SK-N-SH treated with all-trans-retinoic acid at 6 μM for 48 hours (cell line): Measurements from ENCODE around the gene NBEA.

Source experiments
- ATAC-seq: fragments of 200-7000 bp; cut with Tn5 transposase; 3 replicates; pipeline ENCODE4 v1.9.1; 2020; ENCODE audit warnings: mild to moderate bottlenecking, moderate library complexity
- ARNTL ChIP-seq: fragments of 450-650 bp; formaldehyde crosslinking; IDR thresholded peaks from 2 replicates; pipeline ENCODE4 v1.5.0; 2020; ENCODE audit warnings: low read depth, mild to moderate bottlenecking, moderate library complexity, borderline replicate concordance
- BACH2 ChIP-seq: fragments of 250-450 bp; sonication (Bioruptor Pico); IDR thresholded peaks from 2 replicates; pipeline ENCODE4 v1.9.0; 2021; ENCODE audit warnings: mild to moderate bottlenecking, borderline replicate concordance
- CREB5 ChIP-seq: fragments of 250-450 bp; sonication (Bioruptor Pico); IDR thresholded peaks from 2 replicates; pipeline ENCODE4 v1.5.1; 2020; ENCODE audit warnings: low read depth, mild to moderate bottlenecking, moderate library complexity
- CSDC2 ChIP-seq: fragments of 250-450 bp; sonication (Bioruptor Pico); IDR thresholded peaks from 2 replicates; pipeline ENCODE4 v1.5.0; 2020; ENCODE audit warnings: mild to moderate bottlenecking, moderate library complexity
- CSRNP3 ChIP-seq: fragments of 250-450 bp; sonication (Bioruptor Pico); IDR thresholded peaks from 2 replicates; pipeline ENCODE4 v1.5.1; 2021; ENCODE audit warnings: mild to moderate bottlenecking, moderate library complexity
- GLIS3 ChIP-seq: fragments of 250-450 bp; sonication (Bioruptor Pico); IDR thresholded peaks from 2 replicates; pipeline ENCODE4 v1.5.0; 2020; ENCODE audit warnings: mild to moderate bottlenecking, moderate library complexity
- ISL1 ChIP-seq: fragments of 250-450 bp; sonication (Bioruptor Pico); IDR thresholded peaks from 2 replicates; pipeline ENCODE4 v2.1.2; 2022; ENCODE audit warnings: mild to moderate bottlenecking, moderate library complexity
- OSR1 ChIP-seq: fragments of 250-450 bp; sonication (Bioruptor Pico); IDR thresholded peaks from 2 replicates; pipeline ENCODE4 v1.8.0; 2022; ENCODE audit warnings: moderate library complexity, mild to moderate bottlenecking, inconsistent platforms
- PATZ1 ChIP-seq: fragments of 250-450 bp; sonication (Bioruptor Pico); IDR thresholded peaks from 2 replicates; pipeline ENCODE4 v1.8.0; 2020; ENCODE audit warnings: mild to moderate bottlenecking, moderate library complexity, borderline replicate concordance
- POU6F1 ChIP-seq: fragments of 250-450 bp; sonication (Bioruptor Pico); IDR thresholded peaks from 2 replicates; pipeline ENCODE4 v1.8.0; 2021; ENCODE audit warnings: low read depth, mild to moderate bottlenecking, moderate library complexity, borderline replicate concordance
- RARB ChIP-seq: fragments of 250-450 bp; sonication (Bioruptor Pico); IDR thresholded peaks from 2 replicates; pipeline ENCODE4 v1.8.0; 2021; ENCODE audit warnings: mild to moderate bottlenecking, moderate library complexity
- SNAI2 ChIP-seq: fragments of 250-450 bp; sonication (Bioruptor Pico); IDR thresholded peaks from 2 replicates; pipeline ENCODE4 v1.5.0; 2020; ENCODE audit warnings: mild to moderate bottlenecking, moderate library complexity
- TCF4 ChIP-seq: fragments of 250-450 bp; sonication (Bioruptor Pico); IDR thresholded peaks from 2 replicates; pipeline ENCODE4 v1.8.0; 2021; ENCODE audit warnings: mild to moderate bottlenecking, moderate library complexity, borderline replicate concordance
- TSHZ2 ChIP-seq: fragments of 250-450 bp; sonication (Bioruptor Pico); IDR thresholded peaks from 2 replicates; pipeline ENCODE4 v1.5.0; 2020; ENCODE audit warnings: mild to moderate bottlenecking, moderate library complexity
- ZC3H10 ChIP-seq: fragments of 250-450 bp; sonication (Bioruptor Pico); IDR thresholded peaks from 2 replicates; pipeline ENCODE4 v1.5.1; 2021; ENCODE audit warnings: mild to moderate bottlenecking, moderate library complexity
- ZFP3 ChIP-seq: fragments of 250-450 bp; sonication (Bioruptor Pico); IDR thresholded peaks from 2 replicates; pipeline ENCODE4 v1.5.0; 2020; ENCODE audit warnings: mild to moderate bottlenecking, moderate library complexity
- ZFP30 ChIP-seq: fragments of 450-650 bp; formaldehyde crosslinking; IDR thresholded peaks from 2 replicates; pipeline ENCODE4 v1.5.0; 2022; ENCODE audit warnings: mild to moderate bottlenecking, moderate library complexity
- ZNF70 ChIP-seq: fragments of 450-650 bp; formaldehyde crosslinking; IDR thresholded peaks from 2 replicates; pipeline ENCODE4 v1.5.0; 2020; ENCODE audit warnings: mild to moderate bottlenecking, moderate library complexity
- ZNF8 ChIP-seq: fragments of 450-650 bp; formaldehyde crosslinking; IDR thresholded peaks from 2 replicates; pipeline ENCODE4 v1.5.0; 2020; ENCODE audit warnings: mild to moderate bottlenecking, moderate library complexity

The NBEA gene

GRCh38 chr13:34944274-34944634 is 2.2 kb downstream of the NBEA start (continued):
- TF ChIP-seq PATZ1 (CRISPR knock-in tag) (no peak), POU6F1 (no peak), CSDC2 (no peak)

GRCh38 chr13:34944751-34945150 is 2.7 kb downstream of the NBEA start:
- ATAC-seq, result no peak

GRCh38 chr13:34951528-34951927 is 9.5 kb downstream of the NBEA start:
- ATAC-seq, result no peak
- TF ChIP-seq POU6F1 (no peak), TCF4 (CRISPR knock-in tag) (no peak), TSHZ2 (no peak), OSR1 (CRISPR knock-in tag) (no peak), CREB5 (CRISPR knock-in tag) (no peak), RARB (CRISPR knock-in tag) (no peak), CSRNP3 (CRISPR knock-in tag) (no peak), ZFP3 (CRISPR knock-in tag) (no peak), ZNF70 (CRISPR knock-in tag) (no peak)
- TF ChIP-seq, all 23 proteins: peak for 0

More at GRCh38 chr13:34944751-34945150, 2.7 kb downstream of the NBEA start:
- TF ChIP-seq ZC3H10 (CRISPR knock-in tag), result no peak
- no peak for TF ChIP-seq CSDC2

GRCh38 chr13:34959489-34959888 is 17.4 kb downstream of the NBEA start:
- ATAC-seq, result no peak
- TF ChIP-seq ISL1 (CRISPR knock-in tag) (no peak), TCF4 (CRISPR knock-in tag) (no peak), GLIS3 (CRISPR knock-in tag) (no peak), ZNF8 (CRISPR knock-in tag) (no peak), SNAI2 (no peak), CREB5 (CRISPR knock-in tag) (no peak), RARB (CRISPR knock-in tag) (no peak), BACH2 (CRISPR knock-in tag) (no peak), TSHZ2 (no peak), ZFP30 (no peak), ARNTL (no peak), POU6F1 (no peak), OSR1 (CRISPR knock-in tag) (no peak)
